ENCODE results near the gene ITGB4. TPM values are rescaled to one million over a fixed set of nuclear protein-coding genes. Genes with fewer than 3 reads are reported as not detected.

Gene ITGB4
- total and polyA plus RNA-seq, 9 donors, result 3.3 to 55.6 (median 12.8) TPM

DNA sequence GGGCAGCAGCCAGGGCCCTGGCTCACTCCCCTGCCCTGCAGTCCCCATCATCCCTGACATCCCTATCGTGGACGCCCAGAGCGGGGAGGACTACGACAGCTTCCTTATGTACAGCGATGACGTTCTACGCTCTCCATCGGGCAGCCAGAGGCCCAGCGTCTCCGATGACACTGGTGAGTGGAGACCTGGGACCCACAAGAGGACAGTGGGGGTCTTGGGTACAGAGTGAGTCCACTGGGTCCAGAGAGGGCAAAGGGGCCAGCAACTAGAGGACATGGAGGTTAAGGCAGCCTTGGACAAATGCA is 31.1 kb downstream of the ITGB4 start:
- H3K27me3 ChIP-seq, result no peaks in the 10 kb centered on the region
- WGBS, 3 donors, result 84 to 94% (median 88%) methylated on average over 10 of the region's 10 CpGs
- H3K36me3 ChIP-seq, result no peaks in the 10 kb centered on the region
- H3K9me3 ChIP-seq, result no peaks in the 10 kb centered on the region
- peaks cover 4% of the 10 kb centered on the region for H3K4me1 ChIP-seq (ENCODE audit: insufficient read depth)
- DNase-seq, result no peak
- H3K4me3 ChIP-seq, result no peak overlapping the region
- intact Hi-C loops (cut with DNase I), result no loop called here
- no peak for TF ChIP-seq POLR2A (IDR thresholded peaks at IDR 0.05)
- TF ChIP-seq CTCF (IDR thresholded peaks at IDR 0.05), result no peak
- TF ChIP-seq EP300 (IDR thresholded peaks at IDR 0.05), result no peak
- H3K27ac ChIP-seq, result no peak overlapping the region

DNA sequence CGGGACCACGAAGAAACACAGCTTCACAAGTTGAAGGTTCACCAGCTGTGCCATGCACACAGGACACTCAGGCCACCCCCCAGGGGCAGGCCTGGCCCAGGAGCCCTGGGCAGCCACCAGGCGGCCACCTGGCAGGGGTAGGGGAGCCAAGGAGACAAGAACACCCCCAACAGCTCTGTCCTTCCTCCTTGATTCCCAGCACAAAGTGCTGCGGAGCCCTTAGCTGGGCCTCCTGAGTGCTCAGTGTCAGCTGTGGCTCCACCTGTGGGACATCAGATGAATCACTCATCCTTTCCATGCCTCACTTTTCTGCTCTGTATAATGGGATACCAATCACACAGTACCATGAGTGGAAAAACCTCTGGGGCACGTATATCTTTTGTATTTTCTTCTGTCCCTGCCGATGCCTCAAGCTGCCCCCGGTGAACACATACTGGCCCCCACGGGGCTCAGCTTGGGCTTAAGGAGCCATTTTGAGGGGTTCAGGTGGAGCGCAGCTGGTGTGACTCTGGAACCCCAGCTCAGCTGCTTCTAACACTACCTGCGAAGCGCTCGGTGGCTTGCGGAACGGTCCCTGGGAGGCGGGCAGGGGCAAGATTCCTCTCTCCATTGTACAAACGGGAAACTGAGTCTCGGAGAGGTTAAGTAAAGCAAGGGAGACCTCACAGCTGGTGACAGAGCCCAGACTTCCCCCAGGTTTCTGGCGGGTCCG is 31.7 kb downstream of the ITGB4 start:
- H3K36me3 ChIP-seq, result no peaks in the 10 kb centered on the region
- intact Hi-C loops (cut with DNase I), result no loop called here
- H3K27me3 ChIP-seq, result no peaks in the 10 kb centered on the region
- H3K27ac ChIP-seq, result peak overlapping the region in 1 of 2 donors; percentile 54
- TF ChIP-seq EP300 (IDR thresholded peaks at IDR 0.05), result no peak
- TF ChIP-seq CTCF (IDR thresholded peaks at IDR 0.05), result no peak
- TF ChIP-seq POLR2A (IDR thresholded peaks at IDR 0.05), result no peak
- H3K4me1 ChIP-seq (ENCODE audit: insufficient read depth), result peaks cover 4% of the 10 kb centered on the region
- H3K4me3 ChIP-seq, result peak overlapping the region; percentile 46
- 48 to 57% (median 55%) methylated on average over 13 to 19 of the region's 19 CpGs for WGBS, 3 donors
- DNase-seq, result no peak
- no peaks in the 10 kb centered on the region for H3K9me3 ChIP-seq

- 3 to 6% (median 3%) methylated on average over 46 to 76 of the region's 76 CpGs for WGBS, 3 donors
- H3K36me3 ChIP-seq, result no peaks in the 10 kb centered on the region
- DNase-seq, result peak; percentile 78 to 89 (median 83)
- TF ChIP-seq EP300 (IDR thresholded peaks at IDR 0.05) (no peak), CTCF (IDR thresholded peaks at IDR 0.05) (peak; percentile 34 to 78 (median 76)), POLR2A (IDR thresholded peaks at IDR 0.05) (peak; percentile 30)
- peak overlapping the region in 1 of 2 donors; percentile 54 for H3K27ac ChIP-seq
- H3K9me3 ChIP-seq, result no peaks in the 10 kb centered on the region
- H3K4me1 ChIP-seq (ENCODE audit: insufficient read depth), result peaks cover 4% of the 10 kb centered on the region
- H3K4me3 ChIP-seq, result peak overlapping the region; percentile 46
- intact Hi-C loops (cut with DNase I), result no loop called here
- H3K27me3 ChIP-seq, result no peaks in the 10 kb centered on the region
Measured at GRCh38 chr17:75753514-75754377, 32.5 kb downstream of the ITGB4 start.

GRCh38 chr17:75754378-75755204 is 33.3 kb downstream of the ITGB4 start:
- Histone ChIP-seq H3K4me1 (ENCODE audit: insufficient read depth) (peaks cover 3% of the 10 kb centered on the region), H3K9me3 (no peaks in the 10 kb centered on the region), H3K27ac (no peak overlapping the region), H3K36me3 (no peaks in the 10 kb centered on the region), H3K4me3 (no peak overlapping the region), H3K27me3 (no peaks in the 10 kb centered on the region)
- TF ChIP-seq EP300 (IDR thresholded peaks at IDR 0.05), result no peak
- no peak for TF ChIP-seq POLR2A (IDR thresholded peaks at IDR 0.05)
- TF ChIP-seq CTCF (IDR thresholded peaks at IDR 0.05), result no peak
- no peak for DNase-seq
- WGBS, 3 donors, result 56 to 69% (median 66%) methylated on average over 27 of the region's 27 CpGs
- intact Hi-C loops (cut with DNase I), result no loop called here

Measured in ovary (tissue), 9 donors.